MM.1S (cell line): Measurements from ENCODE around the gene PLEKHG1.

Experiments
- DNase-seq: peaks from one replicate; pipeline ENCODE4 v3.0.0-alpha.2; 2015
- H2AFZ ChIP-seq: fragments of 300-600 bp; sonication (generic); 2 replicates; pipeline ENCODE4 v1.6.0; 2016; ENCODE audit warnings: antibody characterized with exemption, low read length
- H3F3A ChIP-seq: fragments of 300-600 bp; sonication (generic); 2 replicates; pipeline ENCODE4 v1.6.1; 2016; ENCODE audit warnings: mild to moderate bottlenecking, antibody characterized with exemption, low read length, moderate library complexity, mixed read lengths; ENCODE audit not compliant: insufficient read depth
- H3K27ac ChIP-seq: fragments of 300-600 bp; sonication (generic); 2 replicates; pipeline ENCODE4 v1.5.1; 2016; ENCODE audit warnings: mild to moderate bottlenecking, low read length
- H3K27me3 ChIP-seq: fragments of 300-600 bp; sonication (generic); replicated peaks from 2 replicates; pipeline ENCODE4 v1.6.0; 2016; ENCODE audit warnings: low read length; ENCODE audit not compliant: insufficient read depth
- H3K36me3 ChIP-seq: fragments of 300-600 bp; sonication (generic); replicated peaks from 2 replicates; pipeline ENCODE4 v1.6.1; 2016; ENCODE audit warnings: mild to moderate bottlenecking, low read length, mixed read lengths; ENCODE audit not compliant: insufficient read depth
- H3K4me1 ChIP-seq: fragments of 300-600 bp; sonication (generic); 2 replicates; pipeline ENCODE4 v1.6.1; 2016; ENCODE audit warnings: low read length, mixed read lengths
- H3K4me2 ChIP-seq: fragments of 300-600 bp; sonication (generic); 2 replicates; pipeline ENCODE4 v1.6.0; 2016; ENCODE audit warnings: low read depth, low read length
- H3K4me3 ChIP-seq: fragments of 300-600 bp; sonication (generic); 2 replicates; pipeline ENCODE4 v1.5.1; 2016; ENCODE audit warnings: low read length, mixed read lengths
- H3K79me2 ChIP-seq: fragments of 300-600 bp; sonication (generic); 2 replicates; pipeline ENCODE4 v1.6.1; 2016; ENCODE audit warnings: mixed run types, low read length, mixed read lengths
- H3K9ac ChIP-seq: fragments of 300-600 bp; sonication (generic); 2 replicates; pipeline ENCODE4 v1.6.1; 2016; ENCODE audit warnings: low read length, mixed read lengths
- H3K9me2 ChIP-seq: fragments of 300-600 bp; sonication (generic); replicated peaks from 2 replicates; pipeline ENCODE4 v1.6.1; 2016; ENCODE audit warnings: mild to moderate bottlenecking, low read length, mixed read lengths; ENCODE audit not compliant: insufficient read depth
- H3K9me3 ChIP-seq: fragments of 300-600 bp; sonication (generic); replicated peaks from 2 replicates; pipeline ENCODE4 v1.6.1; 2016; ENCODE audit warnings: mild to moderate bottlenecking, low read length, mixed read lengths; ENCODE audit not compliant: insufficient read depth
- H4K20me1 ChIP-seq: fragments of 300-600 bp; sonication (generic); 2 replicates; pipeline ENCODE4 v1.6.1; 2016; ENCODE audit warnings: mild to moderate bottlenecking, low read length, moderate library complexity, mixed read lengths; ENCODE audit not compliant: insufficient read depth
- EZH2 ChIP-seq: fragments of 300-600 bp; sonication (generic); optimal IDR thresholded peaks from 2 replicates; pipeline ENCODE3; 2017; ENCODE audit warnings: low read depth, mild to moderate bottlenecking, antibody characterized with exemption, low read length, mixed read lengths
- EZH2phosphoT487 ChIP-seq: fragments of 300-600 bp; sonication (generic); IDR thresholded peaks from 2 replicates; pipeline ENCODE4 v1.6.1; 2018; ENCODE audit warnings: antibody characterized with exemption, low read length
- TF ChIP-seq, protein P1 (sequence below): fragments of 300-600 bp; sonication (generic); IDR thresholded peaks from 2 replicates; pipeline ENCODE4 v1.5.1; 2016; ENCODE audit warnings: antibody characterized with exemption, low read length, mixed read lengths

The PLEKHG1 gene

DNA sequence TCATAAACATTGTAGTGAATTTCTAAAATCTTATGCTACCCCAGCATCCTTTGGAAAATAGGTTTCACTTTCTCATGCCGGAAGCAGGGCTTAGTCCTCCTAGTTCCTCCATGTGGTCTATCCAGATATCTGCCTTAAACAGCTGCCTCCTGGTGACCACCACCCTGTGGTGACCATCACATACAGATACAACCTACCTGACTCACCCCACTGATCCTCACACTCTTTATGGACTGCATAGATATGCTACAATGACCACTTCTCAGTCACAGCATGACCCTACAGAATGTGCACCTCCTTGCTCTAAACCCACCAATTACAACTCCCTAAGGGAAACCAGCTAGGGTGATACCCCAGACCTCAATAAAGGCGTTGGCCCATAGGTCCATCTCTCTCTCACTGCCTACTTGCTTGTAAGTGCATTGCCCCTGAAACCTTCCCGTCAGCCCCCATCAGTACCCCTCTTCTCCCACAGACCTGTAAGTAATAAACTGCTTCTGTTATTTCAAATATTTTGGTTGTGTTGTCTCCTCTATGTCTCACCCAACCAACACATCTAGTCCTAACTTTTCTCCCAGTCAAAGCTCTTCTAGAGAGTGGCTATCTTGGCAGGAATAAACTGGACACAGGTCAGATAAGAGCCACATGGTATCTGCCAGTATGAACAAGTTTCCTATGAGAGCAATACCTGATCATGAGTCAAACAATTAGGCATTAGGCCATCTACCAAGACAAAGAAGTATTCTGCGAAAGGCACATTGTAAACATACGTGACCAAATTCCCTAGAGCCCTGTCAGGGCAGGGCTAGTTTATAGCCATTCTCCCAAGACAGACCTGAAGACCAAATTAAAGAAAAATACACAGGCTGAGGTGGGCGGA lies 39.4 kb upstream of the PLEKHG1 start:
- Histone ChIP-seq H3K27me3 (no peaks in the 10 kb centered on the region), H2AFZ (no peak overlapping the region), H3K27ac (no peak overlapping the region), H3K4me1 (no peaks in the 10 kb centered on the region), H3K9ac (no peak overlapping the region), H4K20me1 (no peaks in the 10 kb centered on the region), H3K36me3 (no peaks in the 10 kb centered on the region), H3K4me3 (no peak overlapping the region), H3F3A (no peaks in the 10 kb centered on the region), H3K4me2 (no peak overlapping the region), H3K79me2 (no peaks in the 10 kb centered on the region), H3K9me2 (no peaks in the 10 kb centered on the region), H3K9me3 (no peaks in the 10 kb centered on the region)
- no peak for DNase-seq
- TF ChIP-seq EZH2 = no peak
- TF ChIP-seq, protein P1, sequence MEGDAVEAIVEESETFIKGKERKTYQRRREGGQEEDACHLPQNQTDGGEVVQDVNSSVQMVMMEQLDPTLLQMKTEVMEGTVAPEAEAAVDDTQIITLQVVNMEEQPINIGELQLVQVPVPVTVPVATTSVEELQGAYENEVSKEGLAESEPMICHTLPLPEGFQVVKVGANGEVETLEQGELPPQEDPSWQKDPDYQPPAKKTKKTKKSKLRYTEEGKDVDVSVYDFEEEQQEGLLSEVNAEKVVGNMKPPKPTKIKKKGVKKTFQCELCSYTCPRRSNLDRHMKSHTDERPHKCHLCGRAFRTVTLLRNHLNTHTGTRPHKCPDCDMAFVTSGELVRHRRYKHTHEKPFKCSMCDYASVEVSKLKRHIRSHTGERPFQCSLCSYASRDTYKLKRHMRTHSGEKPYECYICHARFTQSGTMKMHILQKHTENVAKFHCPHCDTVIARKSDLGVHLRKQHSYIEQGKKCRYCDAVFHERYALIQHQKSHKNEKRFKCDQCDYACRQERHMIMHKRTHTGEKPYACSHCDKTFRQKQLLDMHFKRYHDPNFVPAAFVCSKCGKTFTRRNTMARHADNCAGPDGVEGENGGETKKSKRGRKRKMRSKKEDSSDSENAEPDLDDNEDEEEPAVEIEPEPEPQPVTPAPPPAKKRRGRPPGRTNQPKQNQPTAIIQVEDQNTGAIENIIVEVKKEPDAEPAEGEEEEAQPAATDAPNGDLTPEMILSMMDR = no peak
- TF ChIP-seq EZH2phosphoT487 = no peak

DNA sequence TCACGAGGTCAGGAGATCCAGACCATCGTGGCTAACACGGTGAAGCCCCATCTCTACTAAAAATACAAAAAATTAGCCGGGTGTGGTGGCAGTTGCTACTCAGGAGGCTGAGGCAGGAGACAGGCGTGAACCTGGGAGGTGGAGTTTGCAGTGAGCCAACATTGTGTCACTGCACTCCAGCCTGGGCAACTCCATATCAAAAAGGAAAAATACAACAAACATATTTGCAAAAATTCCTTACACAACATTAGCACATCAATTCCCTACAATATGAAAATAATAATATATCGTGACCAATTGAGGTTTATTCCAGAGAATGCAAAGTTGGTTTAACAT lies 38.8 kb upstream of the PLEKHG1 start:
- Histone ChIP-seq H3K9me3 (no peaks in the 10 kb centered on the region), H3F3A (no peaks in the 10 kb centered on the region), H3K4me3 (no peak overlapping the region), H3K9ac (no peak overlapping the region), H3K79me2 (no peaks in the 10 kb centered on the region), H3K27ac (no peak overlapping the region), H3K4me2 (no peak overlapping the region), H3K4me1 (no peaks in the 10 kb centered on the region), H3K9me2 (no peaks in the 10 kb centered on the region), H2AFZ (no peak overlapping the region), H3K27me3 (no peaks in the 10 kb centered on the region), H3K36me3 (no peaks in the 10 kb centered on the region), H4K20me1 (no peaks in the 10 kb centered on the region)
- TF ChIP-seq EZH2 (no peak), EZH2phosphoT487 (no peak)
- TF ChIP-seq, protein P1 = no peak
- DNase-seq = no peak

DNA sequence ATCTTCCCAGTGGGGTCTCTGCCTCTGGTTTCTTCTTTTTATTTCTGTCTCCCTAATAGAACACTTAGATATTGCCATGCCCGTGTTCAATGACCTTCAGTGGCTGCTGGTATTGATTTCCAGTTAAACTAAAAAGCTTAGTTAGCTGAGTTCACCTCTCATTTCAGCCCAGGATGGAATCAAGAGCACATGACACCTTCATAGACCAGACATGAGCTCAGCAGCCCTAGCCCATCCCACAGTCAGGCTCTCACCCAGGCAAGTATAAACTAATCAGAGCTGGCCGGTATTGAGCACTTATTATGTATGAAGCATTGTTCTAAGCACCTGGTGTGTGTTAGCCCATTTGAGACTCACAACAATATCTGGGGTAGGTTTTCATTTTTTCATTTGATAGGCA lies 33.7 kb upstream of the PLEKHG1 start:
- Histone ChIP-seq H3K36me3 (no peaks in the 10 kb centered on the region), H3K27me3 (no peaks in the 10 kb centered on the region), H3K9me2 (no peaks in the 10 kb centered on the region), H3F3A (no peaks in the 10 kb centered on the region), H3K9me3 (no peaks in the 10 kb centered on the region), H3K9ac (no peak overlapping the region), H2AFZ (no peak overlapping the region), H3K4me1 (no peaks in the 10 kb centered on the region), H3K27ac (no peak overlapping the region), H3K79me2 (no peaks in the 10 kb centered on the region), H4K20me1 (no peaks in the 10 kb centered on the region), H3K4me2 (no peak overlapping the region), H3K4me3 (no peak overlapping the region)
- no peak for TF ChIP-seq EZH2
- no peak for TF ChIP-seq EZH2phosphoT487
- TF ChIP-seq, protein P1 = no peak
- no peak for DNase-seq
